ENCODE results near the gene PCGF2.

DNA sequence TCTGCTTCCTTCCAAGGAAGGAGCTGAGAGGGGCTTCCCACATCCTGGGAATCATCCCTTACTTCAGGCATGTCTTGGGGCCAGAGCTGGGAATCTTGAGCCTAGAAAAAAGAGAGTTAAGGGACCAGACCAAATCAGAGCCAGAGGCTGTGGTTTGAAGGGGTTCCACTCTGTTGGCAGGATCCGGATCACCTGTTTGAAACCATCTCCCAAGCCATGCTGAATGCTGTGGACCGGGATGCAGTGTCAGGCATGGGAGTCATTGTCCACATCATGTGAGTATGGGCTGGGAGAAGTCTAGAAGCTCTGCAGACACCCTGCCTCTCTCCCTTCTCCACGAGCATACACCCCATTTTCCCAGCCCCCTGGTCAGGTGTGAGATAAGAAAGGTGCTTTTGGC, 14.1 kb upstream of the PCGF2 start:
- TF ChIP-seq, protein P1, sequence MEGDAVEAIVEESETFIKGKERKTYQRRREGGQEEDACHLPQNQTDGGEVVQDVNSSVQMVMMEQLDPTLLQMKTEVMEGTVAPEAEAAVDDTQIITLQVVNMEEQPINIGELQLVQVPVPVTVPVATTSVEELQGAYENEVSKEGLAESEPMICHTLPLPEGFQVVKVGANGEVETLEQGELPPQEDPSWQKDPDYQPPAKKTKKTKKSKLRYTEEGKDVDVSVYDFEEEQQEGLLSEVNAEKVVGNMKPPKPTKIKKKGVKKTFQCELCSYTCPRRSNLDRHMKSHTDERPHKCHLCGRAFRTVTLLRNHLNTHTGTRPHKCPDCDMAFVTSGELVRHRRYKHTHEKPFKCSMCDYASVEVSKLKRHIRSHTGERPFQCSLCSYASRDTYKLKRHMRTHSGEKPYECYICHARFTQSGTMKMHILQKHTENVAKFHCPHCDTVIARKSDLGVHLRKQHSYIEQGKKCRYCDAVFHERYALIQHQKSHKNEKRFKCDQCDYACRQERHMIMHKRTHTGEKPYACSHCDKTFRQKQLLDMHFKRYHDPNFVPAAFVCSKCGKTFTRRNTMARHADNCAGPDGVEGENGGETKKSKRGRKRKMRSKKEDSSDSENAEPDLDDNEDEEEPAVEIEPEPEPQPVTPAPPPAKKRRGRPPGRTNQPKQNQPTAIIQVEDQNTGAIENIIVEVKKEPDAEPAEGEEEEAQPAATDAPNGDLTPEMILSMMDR (IDR thresholded peaks at IDR 0.05; ENCODE audit: control extremely low read depth in 1 of 3, insufficient read depth in 1 of 3, low read depth in 1 of 3, low read length in 3 of 3): no peak
- TF ChIP-seq CBX8 (IDR thresholded peaks at IDR 0.05; ENCODE audit: borderline replicate concordance, low read depth, low read length) (no peak), CHD2 (IDR thresholded peaks at IDR 0.05; ENCODE audit: low read length) (no peak), SIN3A (conservative IDR thresholded peaks at IDR 0.05 in 1 of 2, IDR thresholded peaks at IDR 0.05 in 1 of 2; ENCODE audit: low read depth in 1 of 2, low read length in 2 of 2) (no peak), EP300 (IDR thresholded peaks at IDR 0.05; ENCODE audit: borderline replicate concordance in 1 of 2, low read depth in 2 of 2, low read length in 2 of 2) (no peak), RAD21 (IDR thresholded peaks at IDR 0.05 in 1 of 2, conservative IDR thresholded peaks at IDR 0.05 in 1 of 2; ENCODE audit: low read depth in 2 of 2, low read length in 2 of 2) (no peak), ZNF274 (IDR thresholded peaks at IDR 0.05; ENCODE audit: borderline replicate concordance, extremely low read depth, low read length) (no peak), EZH2 (IDR thresholded peaks at IDR 0.05; ENCODE audit: low read depth, low read length, severe bottlenecking) (no peak)
